ENCODE results near the gene UFD1.
A peak's percentile ranks its signal among the peaks of the same experiment; 100 is the strongest.

UFD1 gene

GRCh38 chr22:19476023-19476422 is 3.0 kb downstream of the UFD1 start:
- TF ChIP-seq CTCF (IDR thresholded peaks at IDR 0.05; ENCODE audit: low read depth, low read length): no peak
- no peak overlapping the region for H3K4me3 ChIP-seq (ENCODE audit: low read depth, low read length)
- DNase-seq (ENCODE audit: low read depth, low spot score): no peak
- in situ Hi-C loops (cut with HindIII; ENCODE audit: low sequenced_read_pairs): no loop called here

- in situ Hi-C loops (cut with HindIII; ENCODE audit: low sequenced_read_pairs): no loop called here
- DNase-seq (ENCODE audit: low read depth, low spot score): no peak
These were observed 5.4 kb downstream of the UFD1 start for GRCh38 chr22:19473578-19473977.

DNA sequence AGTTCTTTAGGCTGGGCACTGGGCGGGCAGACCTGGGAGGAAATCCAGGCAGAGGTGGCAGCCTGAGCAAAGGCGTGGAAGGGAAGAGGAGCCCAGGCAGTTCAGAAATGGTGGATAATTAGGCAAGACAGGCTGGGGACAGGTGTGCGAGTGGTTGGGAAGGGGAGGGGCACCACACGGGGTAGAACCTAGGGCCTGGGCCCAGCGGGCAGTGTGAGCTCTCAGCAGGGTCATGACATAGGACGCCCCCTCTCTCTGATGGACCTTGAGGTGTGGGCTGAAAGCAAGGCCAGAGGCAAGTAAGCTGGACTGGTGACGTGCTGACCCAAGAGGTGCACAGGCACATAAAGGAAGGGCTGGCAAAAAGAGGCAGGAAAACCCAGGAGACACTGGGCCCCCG is 6.8 kb downstream of the UFD1 start:
- in situ Hi-C loops (cut with HindIII; ENCODE audit: low sequenced_read_pairs): no loop called here
- no peak overlapping the region for H3K4me3 ChIP-seq (ENCODE audit: low read depth, low read length)
- no peak for TF ChIP-seq CTCF (IDR thresholded peaks at IDR 0.05; ENCODE audit: low read depth, low read length)
- DNase-seq (ENCODE audit: low read depth, low spot score): no peak

More at GRCh38 chr22:19473578-19473977, 5.4 kb downstream of the UFD1 start:
- peak; percentile 18 for TF ChIP-seq CTCF (IDR thresholded peaks at IDR 0.05; ENCODE audit: low read depth, low read length)
- no peak overlapping the region for H3K4me3 ChIP-seq (ENCODE audit: low read depth, low read length)

DNA sequence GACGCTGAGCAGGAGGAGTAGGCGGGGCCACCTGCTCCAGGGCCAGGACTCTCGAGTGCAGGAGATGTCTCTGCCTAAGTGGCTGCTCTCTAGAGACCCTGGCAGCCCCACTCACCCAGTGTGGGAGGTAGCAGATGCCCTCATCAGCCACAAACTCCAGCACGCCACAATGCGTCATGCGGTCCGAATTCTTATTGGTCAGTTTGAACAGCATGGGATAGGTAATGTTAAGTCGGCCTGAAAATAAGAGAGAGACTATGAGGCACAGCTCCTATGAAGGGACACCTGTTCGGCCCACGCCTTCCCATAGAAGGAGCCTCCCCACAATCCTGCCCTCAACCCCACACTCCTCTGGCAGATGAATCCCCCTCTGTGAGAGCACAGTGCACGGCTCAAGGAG is 7.4 kb downstream of the UFD1 start:
- no peak overlapping the region for H3K4me3 ChIP-seq (ENCODE audit: low read depth, low read length)
- no peak for TF ChIP-seq CTCF (IDR thresholded peaks at IDR 0.05; ENCODE audit: low read depth, low read length)
- in situ Hi-C loops (cut with HindIII; ENCODE audit: low sequenced_read_pairs): no loop called here
- no peak for DNase-seq (ENCODE audit: low read depth, low spot score)

- in situ Hi-C loops (cut with HindIII; ENCODE audit: low sequenced_read_pairs): no loop called here
- DNase-seq (ENCODE audit: low read depth, low spot score): no peak
- H3K4me3 ChIP-seq (ENCODE audit: low read depth, low read length): no peak overlapping the region
- no peak for TF ChIP-seq CTCF (IDR thresholded peaks at IDR 0.05; ENCODE audit: low read depth, low read length)
These were observed 9.0 kb downstream of the UFD1 start for GRCh38 chr22:19470010-19470409.

GRCh38 chr22:19469421-19469820 is 9.6 kb downstream of the UFD1 start:
- no peak overlapping the region for H3K4me3 ChIP-seq (ENCODE audit: low read depth, low read length)
- in situ Hi-C loops (cut with HindIII; ENCODE audit: low sequenced_read_pairs): no loop called here
- DNase-seq (ENCODE audit: low read depth, low spot score): no peak
- TF ChIP-seq CTCF (IDR thresholded peaks at IDR 0.05; ENCODE audit: low read depth, low read length): no peak

GRCh38 chr22:19467912-19468311 is 11.1 kb downstream of the UFD1 start:
- DNase-seq (ENCODE audit: low read depth, low spot score): no peak
- TF ChIP-seq CTCF (IDR thresholded peaks at IDR 0.05; ENCODE audit: low read depth, low read length): no peak
- no peak overlapping the region for H3K4me3 ChIP-seq (ENCODE audit: low read depth, low read length)
- in situ Hi-C loops (cut with HindIII; ENCODE audit: low sequenced_read_pairs): no loop called here

Measured in astrocyte of the spinal cord (primary cell).